GM12878 (cell line): ENCODE measurements around the gene ARL16. TPM values are rescaled to one million over a fixed set of nuclear protein-coding genes. Genes with fewer than 3 reads are reported as not detected.

Experiments
- ATAC-seq: fragments of 200-7000 bp; cut with Tn5 transposase; 3 replicates; pipeline ENCODE4 v1.9.1; 2020; ENCODE audit warnings: mild to moderate bottlenecking, moderate library complexity
- BruUV-seq: library from RNA; stranded (reverse); fragments of 400-500 nt; replicated peaks from 2 replicates; lab custom pipeline; 2021; lab: Mats Ljungman, UMichigan
- CTCF ChIA-PET: fragments of 300-600 bp; sonication (Branson Sonifier 250); formaldehyde crosslinking; extraction: SDS; loops from one replicate; lab custom pipeline; 2021; ENCODE audit warnings: inconsistent platforms; lab: Yijun Ruan, JAX
- POLR2A ChIA-PET: fragments of 350-600 bp; formaldehyde crosslinking; extraction: SDS; loops from one replicate; lab custom pipeline; 2021; ENCODE audit warnings: inconsistent platforms; lab: Charles Lee
- RAD21 ChIA-PET: fragments of 300-600 bp; sonication (Branson Sonifier 250); formaldehyde crosslinking; loops from one replicate; lab custom pipeline; 2023; ENCODE audit warnings: antibody characterized with exemption; ENCODE audit not compliant: unreplicated experiment; lab: Charles Lee
- SMC1A ChIA-PET: fragments of 300-600 bp; sonication (Branson Sonifier 250); formaldehyde crosslinking; loops from one replicate; lab custom pipeline; 2023; ENCODE audit not compliant: unreplicated experiment, uncharacterized antibody; lab: Charles Lee
- DNase-seq: peaks from one replicate; pipeline ENCODE4 v3.0.0-alpha.2; 2011; ENCODE audit warnings: low read depth, low spot score
- FAIRE-seq: peaks from 3 replicates; lab custom pipeline; 2011; peaks lifted over from hg19 to GRCh38; lab: Jason Lieb, UNC
- H2AFZ ChIP-seq: 2 replicates; pipeline ENCODE4 v1.6.0; 2011; ENCODE audit warnings: low read depth, low read length, control low read depth; ENCODE audit not compliant: control insufficient read depth
- H3K27ac ChIP-seq: 2 replicates; pipeline ENCODE4 v1.5.1; 2011; ENCODE audit warnings: control low read depth; ENCODE audit not compliant: control insufficient read depth, insufficient read depth
- H3K27me3 ChIP-seq, 2 experiments: replicated peaks in 1 of 2; 2 replicates each; pipeline versions ENCODE4 v1.6.0 to v1.6.1; 2011; ENCODE audit warnings: low read length in 1 of 2; ENCODE audit not compliant: control insufficient read depth in 2 of 2, insufficient read depth in 2 of 2
- H3K36me3 ChIP-seq, 2 experiments: 2 replicates each; pipeline ENCODE4 v1.5.1; 2011; ENCODE audit warnings: low read length in 1 of 2; ENCODE audit not compliant: control insufficient read depth in 2 of 2, insufficient read depth in 2 of 2
- H3K4me1 ChIP-seq: 2 replicates; pipeline ENCODE4 v1.6.1; 2011; ENCODE audit warnings: mild to moderate bottlenecking, low read length, moderate library complexity, mixed read lengths; ENCODE audit not compliant: control insufficient read depth, insufficient read depth
- H3K4me2 ChIP-seq: 2 replicates; pipeline ENCODE4 v1.6.0; 2011; ENCODE audit warnings: control low read depth; ENCODE audit not compliant: control insufficient read depth, insufficient read depth
- H3K4me3 ChIP-seq: fragments of 200-600 bp; sonication (generic); 2 replicates; pipeline ENCODE4 v1.5.1; 2016
- H3K79me2 ChIP-seq: 2 replicates; pipeline ENCODE4 v1.6.0; 2011; ENCODE audit warnings: low read length; ENCODE audit not compliant: control insufficient read depth, insufficient read depth
- H3K9ac ChIP-seq: 2 replicates; pipeline ENCODE4 v1.8.0; 2011; ENCODE audit warnings: low read length, control low read depth, mixed read lengths; ENCODE audit not compliant: control insufficient read depth, insufficient read depth
- H3K9me3 ChIP-seq: replicated peaks from 3 replicates; pipeline ENCODE4 v1.5.1; 2011; ENCODE audit warnings: mild to moderate bottlenecking, low read length; ENCODE audit not compliant: control insufficient read depth, insufficient read depth
- H4K20me1 ChIP-seq: 2 replicates; pipeline ENCODE4 v1.6.0; 2011; ENCODE audit not compliant: control insufficient read depth, insufficient read depth
- ATF3 ChIP-seq: IDR thresholded peaks from 2 replicates; pipeline ENCODE4 v1.6.1; 2011; ENCODE audit warnings: low read depth, mild to moderate bottlenecking, low read length, moderate library complexity, borderline replicate concordance; ENCODE audit errors: extremely low read depth
- CHD4 ChIP-seq: fragments of 200-600 bp; sonication (generic); IDR thresholded peaks from 2 replicates; pipeline ENCODE4 v1.6.1; 2016; ENCODE audit warnings: mild to moderate bottlenecking
- CREM ChIP-seq: IDR thresholded peaks from 2 replicates; pipeline ENCODE4 v1.6.1; 2014; ENCODE audit warnings: antibody characterized with exemption, low read depth
- MEF2B ChIP-seq: fragments of 450-650 bp; IDR thresholded peaks from 2 replicates; pipeline ENCODE4 v1.6.1; 2018; ENCODE audit warnings: mild to moderate bottlenecking, moderate library complexity; ENCODE audit not compliant: partially characterized antibody, poor library complexity, severe bottlenecking
- MTA2 ChIP-seq: fragments of 450-650 bp; IDR thresholded peaks from 2 replicates; pipeline ENCODE4 v1.6.1; 2016; ENCODE audit warnings: low read depth, mild to moderate bottlenecking, moderate library complexity
- STAT1 ChIP-seq: fragments of 450-650 bp; conservative IDR thresholded peaks from 2 replicates; pipeline ENCODE4 v1.6.1; 2014; ENCODE audit warnings: antibody characterized with exemption, mild to moderate bottlenecking
- TAF1 ChIP-seq: IDR thresholded peaks from 2 replicates; pipeline ENCODE4 v1.6.1; 2011; ENCODE audit warnings: mild to moderate bottlenecking, low read depth, low read length, borderline replicate concordance
- WGBS: methylation state at CpG from one replicate; pipeline ENCODE4 v1.1.6; 2016; ENCODE audit warnings: low lambda C conversion rate; ENCODE audit not compliant: insufficient replicate concordance, insufficient coverage; ENCODE audit errors: missing lambda C conversion rate; 5-methylcytosine and 5-hydroxymethylcytosine counted together
- in situ Hi-C: fragments of 300-500 bp; cut with MboI; formaldehyde crosslinking; loops from 9 replicates; pipeline ENCODE4 v1.14.3; 2018; ENCODE audit warnings: mixed read lengths
- intact Hi-C: fragments of 100-400 bp; cut with micrococcal nuclease; formaldehyde crosslinking; loops from one replicate; pipeline ENCODE4 v1.14.2; 2022; ENCODE audit not compliant: unreplicated experiment
- polyA plus RNA-seq, 11 experiments: library from polyadenylated mRNA; depleted of rRNA in 4 of 11; unstranded in 6 of 11; stranded (reverse) in 5 of 11; fragments of >200 nt; fragmentation: Nextera tagmentation in 4 of 11; fragmentation: Illumina TruSeq in 1 of 11; extraction: Ambion mirVana in 4 of 11; extraction: Trizol in 1 of 11; gene quantifications; 1 replicate in 1 of 11; 2 replicates in 10 of 11; pipeline versions ENCODE4 v1.2.1 to v1.2.3, GENCODE V29; 2011 to 2016; ENCODE audit warnings: inconsistent platforms in 2 of 11, missing spikeins in 2 of 11, low read depth in 1 of 11
- total RNA-seq, 4 experiments: library from RNA; depleted of rRNA in 3 of 4; stranded (reverse); fragments of >200 nt in 3 of 4; fragmentation: Illumina TruSeq in 1 of 4; extraction: Trizol in 1 of 4; gene quantifications; 2 replicates each; pipeline versions ENCODE4 v1.2.1 to v1.2.3, GENCODE V29; 2013 to 2021

ARL16 gene
- total and polyA plus RNA-seq, 10 of the 15 experiments (the other 5 are each of a cell fraction or from before 2014, with no cell fraction given), result 4.7 to 47.6 (median 30.9) TPM

GRCh38 chr17:81725439-81725838 lies 41.8 kb upstream of the ARL16 start (continued):
- TF ChIP-seq TAF1, result no peak

GRCh38 chr17:81723651-81724209 lies 40.1 kb upstream of the ARL16 start:
- no peak; the same call in 2 of the 3 replicates for ATAC-seq
- no peak overlapping the region for H2AFZ ChIP-seq
- in situ Hi-C loops, result no loop called here
- DNase-seq, result no peak
- H3K9ac ChIP-seq, result no peak overlapping the region
- no peak for TF ChIP-seq CHD4
- no peak for TF ChIP-seq CREM
- TF ChIP-seq MEF2B, result no peak
- TF ChIP-seq MTA2, result no peak
- no peak for TF ChIP-seq ATF3
- no peak for TF ChIP-seq STAT1
- TF ChIP-seq, all 136 proteins: peak for 0
- Histone ChIP-seq H3K36me3 (peaks cover 0 to 2% of the 10 kb centered on the region in 2 experiments; a peak in 2 of 4 replicates), H3K4me1 (no peaks in the 10 kb centered on the region; the same call in 1 of the 2 replicates), H3K4me2 (no peak overlapping the region), H3K27ac (no peak overlapping the region), H3K9me3 (no peaks in the 10 kb centered on the region), H4K20me1 (no peaks in the 10 kb centered on the region), H3K27me3 (no peaks in the 10 kb centered on the region), H3K79me2 (no peaks in the 10 kb centered on the region), H3K4me3 (no peak overlapping the region)
- ChIA-PET CTCF (interaction anchor here (1.2 to 1.4 kb wide), 2 partner anchors 12 to 13 kb away, joined by 3 read pairs; no protein-coding TSS in a partner anchor), SMC1A (no interaction called here), RAD21 (no interaction called here), POLR2A (interaction anchor here (0.6 kb wide), 1 partner anchor 232 kb away, joined by 4 read pairs; no protein-coding TSS in a partner anchor)
- no TSS peak for BruUV-seq
- FAIRE-seq, result no peak
- intact Hi-C loops, result no loop called here
- WGBS, result 50% methylated on average over 12 of the region's 12 CpGs
